Measurements from ENCODE around the gene KLHL2. TPM values are rescaled to one million over a fixed set of nuclear protein-coding genes. Genes with fewer than 3 reads are reported as not detected.
"Not testable (repeated sequence)": the region's sequence is repeated elsewhere in the genome, so short reads cannot be mapped to it uniquely, and the experiment has no call there.

The KLHL2 gene
- total and polyA plus RNA-seq, 2 donors (not counting 3 experiments of a cell fraction or from before 2014, with no cell fraction given), result 9.9 to 22.1 TPM

DNA sequence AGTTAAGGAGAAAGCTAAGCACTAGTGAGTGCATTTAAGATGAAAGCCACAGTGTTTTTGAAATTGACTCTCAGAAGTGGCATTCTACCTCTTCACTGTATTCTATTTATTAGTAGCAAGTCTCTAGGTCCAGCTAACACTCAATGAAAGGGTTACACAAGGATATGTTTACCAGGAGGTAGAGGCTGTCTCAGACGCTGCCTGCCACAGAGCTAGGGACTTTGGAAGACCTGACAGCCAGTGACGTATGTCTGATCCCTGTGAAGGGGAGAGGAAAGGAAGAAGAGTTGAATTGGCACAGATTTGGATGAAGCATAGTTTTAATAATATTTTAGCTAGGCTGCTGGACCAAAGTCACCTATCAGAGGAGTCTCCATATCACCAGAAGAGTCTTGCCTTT is 36.5 kb upstream of the KLHL2 start:
- Histone ChIP-seq H3K27ac (ENCODE audit: insufficient read depth, low read depth, low read length) (no peak overlapping the region), H3K79me2 (ENCODE audit: control insufficient read depth, insufficient read depth, low read length) (no peaks in the 10 kb centered on the region), H3K9me1 (replicated peaks; ENCODE audit: control insufficient read depth, extremely low read depth, insufficient read depth, low read length) (no peaks in the 10 kb centered on the region), H3K9me3 (replicated peaks; ENCODE audit: control insufficient read depth, insufficient read depth, low read length) (no peaks in the 10 kb centered on the region), H3K4me2 (ENCODE audit: insufficient read depth, low read length) (no peak overlapping the region), H3K4me3 (replicated peaks in 1 of 3; ENCODE audit: insufficient read depth in 1 of 3, low read depth in 1 of 3, low read length in 3 of 3) (no peak overlapping the region), H4K20me1 (replicated peaks; ENCODE audit: control insufficient read depth, extremely low read depth, insufficient read depth, low read length) (no peaks in the 10 kb centered on the region), H2AFZ (ENCODE audit: low read depth, low read length) (no peak overlapping the region), H3K9ac (replicated peaks; ENCODE audit: extremely low read depth, insufficient read depth, low read length) (no peak overlapping the region), H3K36me3 (ENCODE audit: control insufficient read depth in 2 of 2, extremely low read depth in 1 of 2, insufficient read depth in 2 of 2, low read length in 2 of 2) (no peaks in the 10 kb centered on the region), H3K4me1 (ENCODE audit: control insufficient read depth, extremely low read depth, insufficient read depth, low read length) (no peaks in the 10 kb centered on the region), H3K27me3 (ENCODE audit: control insufficient read depth in 2 of 2, insufficient read depth in 2 of 2, low read length in 2 of 2) (peaks cover 0 to 1% of the 10 kb centered on the region in 2 experiments)
- no peak for FAIRE-seq
- DNase-seq (ENCODE audit: low read depth, low spot score), result no peak
- POLR2A ChIA-PET, result no interaction called here
- CTCF ChIA-PET, result interaction anchor here (1.3 to 1.4 kb wide), 2 partner anchors 17 to 153 kb away, joined by 3 read pairs; no protein-coding TSS in a partner anchor
- intact Hi-C loops (cut with micrococcal nuclease), result no loop called here
- dilution Hi-C loops (cut with MboI; ENCODE audit: extremely low pct_ligation_motif_present, low sequenced_read_pairs), result no loop called here
- BruUV-seq (replicated peaks), result no TSS peak
- no peak for TF ChIP-seq JUN (IDR thresholded peaks at IDR 0.05; ENCODE audit: borderline replicate concordance, insufficient read depth, insufficient read length, low read depth)
- no peak for TF ChIP-seq EZH2 (IDR thresholded peaks at IDR 0.05; ENCODE audit: borderline replicate concordance, low read depth, low read length, severe bottlenecking)
- TF ChIP-seq MYC (IDR thresholded peaks at IDR 0.05; ENCODE audit: low read depth, low read length), result no peak
- no peak for TF ChIP-seq POLR2A (IDR thresholded peaks at IDR 0.05; ENCODE audit: low read depth, low read length)
- TF ChIP-seq, protein P1, sequence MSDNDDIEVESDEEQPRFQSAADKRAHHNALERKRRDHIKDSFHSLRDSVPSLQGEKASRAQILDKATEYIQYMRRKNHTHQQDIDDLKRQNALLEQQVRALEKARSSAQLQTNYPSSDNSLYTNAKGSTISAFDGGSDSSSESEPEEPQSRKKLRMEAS (IDR thresholded peaks at IDR 0.05; ENCODE audit: insufficient read depth, insufficient read length), result no peak
- TF ChIP-seq FOS (IDR thresholded peaks at IDR 0.05; ENCODE audit: borderline replicate concordance, insufficient read depth, low read length), result no peak
- no peak for TF ChIP-seq POLR2AphosphoS5 (IDR thresholded peaks at IDR 0.05; ENCODE audit: insufficient read depth, low read depth, low read length)
- TF ChIP-seq CTCF (IDR thresholded peaks at IDR 0.05; ENCODE audit: extremely low read depth in 1 of 2, insufficient read depth in 1 of 2, low read depth in 1 of 2, low read length in 2 of 2), result no peak
- TF ChIP-seq GATA2 (IDR thresholded peaks at IDR 0.05; ENCODE audit: insufficient read depth, insufficient read length, low read depth, low read length), result no peak

DNA sequence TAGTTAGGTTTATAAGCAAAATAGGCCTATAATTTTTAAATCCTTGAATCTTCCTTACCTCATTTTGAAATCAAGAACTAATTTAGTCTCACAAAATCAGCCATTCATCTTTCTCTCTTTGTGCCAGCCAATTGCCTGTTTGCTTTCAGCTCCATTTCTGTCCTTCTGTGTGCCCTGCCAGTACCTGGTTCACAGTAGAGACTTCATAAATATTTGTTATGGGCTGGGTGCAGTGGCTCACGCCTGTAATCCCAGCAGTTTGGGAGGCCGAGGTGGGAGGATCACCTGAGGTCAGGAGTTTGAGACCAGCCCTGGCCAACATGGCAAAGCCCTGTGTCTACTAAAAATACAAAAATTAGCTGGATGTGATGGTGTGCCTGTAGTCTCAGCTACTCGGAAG is 31.9 kb upstream of the KLHL2 start:
- H3K9ac ChIP-seq (replicated peaks; ENCODE audit: extremely low read depth, insufficient read depth, low read length); H3K4me1 ChIP-seq (ENCODE audit: control insufficient read depth, extremely low read depth, insufficient read depth, low read length); H4K20me1 ChIP-seq (replicated peaks; ENCODE audit: control insufficient read depth, extremely low read depth, insufficient read depth, low read length); CTCF ChIA-PET; H3K27me3 ChIP-seq (ENCODE audit: control insufficient read depth in 2 of 2, insufficient read depth in 2 of 2, low read length in 2 of 2); H3K4me3 ChIP-seq (replicated peaks in 1 of 3; ENCODE audit: insufficient read depth in 1 of 3, low read depth in 1 of 3, low read length in 3 of 3); H3K36me3 ChIP-seq (ENCODE audit: control insufficient read depth in 2 of 2, extremely low read depth in 1 of 2, insufficient read depth in 2 of 2, low read length in 2 of 2); BruUV-seq (replicated peaks); H3K27ac ChIP-seq (ENCODE audit: insufficient read depth, low read depth, low read length); DNase-seq (ENCODE audit: low read depth, low spot score); H3K4me2 ChIP-seq (ENCODE audit: insufficient read depth, low read length); H3K79me2 ChIP-seq (ENCODE audit: control insufficient read depth, insufficient read depth, low read length); POLR2A ChIA-PET; FAIRE-seq; intact Hi-C loops (cut with micrococcal nuclease); H3K9me3 ChIP-seq (replicated peaks; ENCODE audit: control insufficient read depth, insufficient read depth, low read length); dilution Hi-C loops (cut with MboI; ENCODE audit: extremely low pct_ligation_motif_present, low sequenced_read_pairs); H2AFZ ChIP-seq (ENCODE audit: low read depth, low read length); H3K9me1 ChIP-seq (replicated peaks; ENCODE audit: control insufficient read depth, extremely low read depth, insufficient read depth, low read length): not testable (repeated sequence)

Data from endothelial cell of umbilical vein (primary cell).